Activated T-helper 2 cell treated with anti-CD3 and anti-CD28 coated beads, Interferon-gamma antibody, Interleukin-2, Interleukin-4, amounts not matched to agents 10 μg/mL and 5 μg/mL and 100 μg/mL, durations not matched to agents 14 hours and 24 hours and 36 hours (primary cell): Measurements from ENCODE around the gene GRID1. TPM values are rescaled to one million over a fixed set of nuclear protein-coding genes. Genes with fewer than 3 reads are reported as not detected.

ENCODE experiments used
- DNase-seq: peaks from one replicate; pipeline ENCODE4 v3.0.0; 2021; ENCODE audit warnings: low spot score
- H3K27ac Mint-ChIP-seq: one replicate; pipeline ENCODE4 v1.8.0; 2021; ENCODE audit warnings: mixed read lengths
- H3K27me3 Mint-ChIP-seq: one replicate; pipeline ENCODE4 v1.8.0; 2021; ENCODE audit warnings: low read depth, mixed read lengths
- H3K36me3 Mint-ChIP-seq: one replicate; pipeline ENCODE4 v1.8.0; 2021; ENCODE audit warnings: low read depth, mixed read lengths
- H3K4me1 Mint-ChIP-seq: one replicate; pipeline ENCODE4 v1.8.0; 2021; ENCODE audit warnings: low read depth, mixed read lengths
- H3K4me3 Mint-ChIP-seq: one replicate; pipeline ENCODE4 v1.8.0; 2021; ENCODE audit warnings: low read depth, mild to moderate bottlenecking, moderate library complexity, mixed read lengths
- H3K9me3 Mint-ChIP-seq: one replicate; pipeline ENCODE4 v1.8.0; 2021; ENCODE audit warnings: mixed read lengths
- intact Hi-C: fragments of 100-400 bp; cut with micrococcal nuclease; formaldehyde crosslinking; loops from one replicate; pipeline ENCODE4 v1.15.1; 2023
- total RNA-seq: library from RNA; stranded (reverse); gene quantifications from 2 replicates; pipeline ENCODE4 v1.2.3, GENCODE V29; 2022

Gene GRID1
- total RNA-seq, 1 donor from 2014 or later: not detected

- no peak overlapping the region for H3K27ac Mint-ChIP-seq
- no peak for DNase-seq
- intact Hi-C loops: no loop called here
- no peak overlapping the region for H3K4me3 Mint-ChIP-seq
- H3K9me3 Mint-ChIP-seq: no peaks in the 10 kb centered on the region
- no peaks in the 10 kb centered on the region for H3K36me3 Mint-ChIP-seq
- no peaks in the 10 kb centered on the region for H3K27me3 Mint-ChIP-seq
- H3K4me1 Mint-ChIP-seq: no peaks in the 10 kb centered on the region
Measured at GRCh38 chr10:86162036-86162435, 204.6 kb downstream of the GRID1 start.

- no peak for DNase-seq
- intact Hi-C loops: no loop called here
Measured at GRCh38 chr10:86160890-86161585, 205.6 kb downstream of the GRID1 start.

GRCh38 chr10:86159797-86160196, 206.8 kb downstream of the GRID1 start:
- no peak for DNase-seq
- Mint-ChIP-seq H3K27me3 (no peaks in the 10 kb centered on the region), H3K27ac (no peak overlapping the region), H3K36me3 (no peaks in the 10 kb centered on the region), H3K9me3 (no peaks in the 10 kb centered on the region), H3K4me1 (no peaks in the 10 kb centered on the region), H3K4me3 (no peak overlapping the region)
- intact Hi-C loops: no loop called here

More at GRCh38 chr10:86160890-86161585, 205.6 kb downstream of the GRID1 start:
- Mint-ChIP-seq H3K27ac (no peak overlapping the region), H3K4me1 (no peaks in the 10 kb centered on the region), H3K4me3 (no peak overlapping the region), H3K9me3 (no peaks in the 10 kb centered on the region), H3K36me3 (no peaks in the 10 kb centered on the region), H3K27me3 (no peaks in the 10 kb centered on the region)

- Mint-ChIP-seq H3K36me3 (no peaks in the 10 kb centered on the region), H3K4me3 (no peak overlapping the region), H3K4me1 (no peaks in the 10 kb centered on the region), H3K9me3 (no peaks in the 10 kb centered on the region), H3K27me3 (no peaks in the 10 kb centered on the region), H3K27ac (no peak overlapping the region)
- no peak for DNase-seq
- intact Hi-C loops: no loop called here
Measured at GRCh38 chr10:86155054-86155921, 211.3 kb downstream of the GRID1 start.

GRCh38 chr10:86153751-86154150, 212.8 kb downstream of the GRID1 start:
- H3K9me3 Mint-ChIP-seq: no peaks in the 10 kb centered on the region
- no peak overlapping the region for H3K4me3 Mint-ChIP-seq
- H3K4me1 Mint-ChIP-seq: no peaks in the 10 kb centered on the region
- no peaks in the 10 kb centered on the region for H3K27me3 Mint-ChIP-seq
- no peak for DNase-seq
- intact Hi-C loops: no loop called here
- no peak overlapping the region for H3K27ac Mint-ChIP-seq
- no peaks in the 10 kb centered on the region for H3K36me3 Mint-ChIP-seq

GRCh38 chr10:86152911-86153310, 213.7 kb downstream of the GRID1 start:
- Mint-ChIP-seq H3K9me3 (no peaks in the 10 kb centered on the region), H3K4me1 (no peaks in the 10 kb centered on the region), H3K4me3 (no peak overlapping the region), H3K36me3 (no peaks in the 10 kb centered on the region), H3K27me3 (no peaks in the 10 kb centered on the region), H3K27ac (no peak overlapping the region)
- intact Hi-C loops: no loop called here
- DNase-seq: no peak

GRCh38 chr10:86152354-86152753, 214.2 kb downstream of the GRID1 start:
- no peaks in the 10 kb centered on the region for H3K27me3 Mint-ChIP-seq
- no peak overlapping the region for H3K4me3 Mint-ChIP-seq
- no peaks in the 10 kb centered on the region for H3K9me3 Mint-ChIP-seq
- no peak overlapping the region for H3K27ac Mint-ChIP-seq
- H3K36me3 Mint-ChIP-seq: no peaks in the 10 kb centered on the region
- intact Hi-C loops: no loop called here
- DNase-seq: no peak
- H3K4me1 Mint-ChIP-seq: no peaks in the 10 kb centered on the region

- H3K27me3 Mint-ChIP-seq: no peaks in the 10 kb centered on the region
- H3K4me3 Mint-ChIP-seq: no peak overlapping the region
- DNase-seq: no peak
- H3K27ac Mint-ChIP-seq: no peak overlapping the region
- H3K4me1 Mint-ChIP-seq: no peaks in the 10 kb centered on the region
- no peaks in the 10 kb centered on the region for H3K9me3 Mint-ChIP-seq
- intact Hi-C loops: no loop called here
- no peaks in the 10 kb centered on the region for H3K36me3 Mint-ChIP-seq
Measured at GRCh38 chr10:86151613-86152012, 215.0 kb downstream of the GRID1 start.

- intact Hi-C loops: no loop called here
- peaks cover 3% of the 10 kb centered on the region for H3K27me3 Mint-ChIP-seq
- DNase-seq: no peak
- H3K4me3 Mint-ChIP-seq: no peak overlapping the region
- H3K27ac Mint-ChIP-seq: no peak overlapping the region
- no peaks in the 10 kb centered on the region for H3K9me3 Mint-ChIP-seq
- no peaks in the 10 kb centered on the region for H3K36me3 Mint-ChIP-seq
- no peaks in the 10 kb centered on the region for H3K4me1 Mint-ChIP-seq
Measured at GRCh38 chr10:86149257-86149656, 217.3 kb downstream of the GRID1 start.

GRCh38 chr10:86148117-86148516, 218.5 kb downstream of the GRID1 start:
- no peak overlapping the region for H3K27ac Mint-ChIP-seq
- H3K36me3 Mint-ChIP-seq: no peaks in the 10 kb centered on the region
- no peak overlapping the region for H3K4me3 Mint-ChIP-seq
- intact Hi-C loops: no loop called here
- DNase-seq: no peak
- H3K27me3 Mint-ChIP-seq: peaks cover 3% of the 10 kb centered on the region
- no peaks in the 10 kb centered on the region for H3K4me1 Mint-ChIP-seq
- H3K9me3 Mint-ChIP-seq: no peaks in the 10 kb centered on the region

- H3K9me3 Mint-ChIP-seq: no peaks in the 10 kb centered on the region
- H3K4me3 Mint-ChIP-seq: no peak overlapping the region
- H3K36me3 Mint-ChIP-seq: no peaks in the 10 kb centered on the region
- H3K4me1 Mint-ChIP-seq: no peaks in the 10 kb centered on the region
- DNase-seq: no peak
- H3K27me3 Mint-ChIP-seq: peaks cover 3% of the 10 kb centered on the region
- intact Hi-C loops: no loop called here
- H3K27ac Mint-ChIP-seq: no peak overlapping the region
Measured at GRCh38 chr10:86144301-86144700, 222.3 kb downstream of the GRID1 start.

GRCh38 chr10:86141896-86142295, 224.7 kb downstream of the GRID1 start:
- Mint-ChIP-seq H3K9me3 (no peaks in the 10 kb centered on the region), H3K27me3 (peaks cover 3% of the 10 kb centered on the region), H3K27ac (no peak overlapping the region), H3K36me3 (no peaks in the 10 kb centered on the region), H3K4me1 (no peaks in the 10 kb centered on the region), H3K4me3 (no peak overlapping the region)
- intact Hi-C loops: no loop called here
- DNase-seq: no peak

GRCh38 chr10:86139066-86139657, 227.4 kb downstream of the GRID1 start:
- Mint-ChIP-seq H3K27ac (no peak overlapping the region), H3K36me3 (no peaks in the 10 kb centered on the region), H3K27me3 (no peaks in the 10 kb centered on the region), H3K4me1 (no peaks in the 10 kb centered on the region), H3K9me3 (no peaks in the 10 kb centered on the region), H3K4me3 (no peak overlapping the region)
- DNase-seq: no peak
- intact Hi-C loops: no loop called here
